ENCODE data around the gene DAO. TPM values are rescaled to one million over a fixed set of nuclear protein-coding genes. Genes with fewer than 3 reads are reported as not detected.
"Not testable (repeated sequence)": the region's sequence is repeated elsewhere in the genome, so short reads cannot be mapped to it uniquely, and the experiment has no call there.

DAO gene
- total RNA-seq, 2 experiments from 2014 or later = not detected

GRCh38 chr12:108865169-108865568, 14.7 kb upstream of the DAO start:
- TF ChIP-seq EZH2phosphoT487 (IDR thresholded peaks at IDR 0.05; ENCODE audit: borderline replicate concordance, low read depth, low read length) = no peak
- intact Hi-C loops (cut with micrococcal nuclease; ENCODE audit: unreplicated experiment) = no loop called here
- POLR2A ChIA-PET = no interaction called here
- Histone ChIP-seq H3K4me3 (ENCODE audit: low read depth, low read length, poor library complexity, severe bottlenecking) (no peak overlapping the region), H3K4me2 (ENCODE audit: low read length) (no peak overlapping the region), H3K79me2 (ENCODE audit: insufficient read depth, low read depth, low read length) (no peaks in the 10 kb centered on the region), H3K4me1 (ENCODE audit: insufficient read depth, low read length, poor library complexity, severe bottlenecking) (peaks cover 21% of the 10 kb centered on the region), H3K9me3 (ENCODE audit: low read length) (no peaks in the 10 kb centered on the region), H3K36me3 (ENCODE audit: insufficient read depth, low read length) (no peaks in the 10 kb centered on the region), H3K27ac (ENCODE audit: low read depth, low read length, poor library complexity, severe bottlenecking) (no peak overlapping the region), H2AFZ (ENCODE audit: low read length) (no peak overlapping the region), H4K20me1 (ENCODE audit: insufficient read depth, low read length) (no peaks in the 10 kb centered on the region), H3K9me2 (ENCODE audit: insufficient read depth, low read length) (no peaks in the 10 kb centered on the region)
- BruUV-seq (replicated peaks) = no TSS peak
- CTCF ChIA-PET (ENCODE audit: unreplicated experiment) = no interaction called here
- DNase-seq (ENCODE audit: low spot score) = no peak

GRCh38 chr12:108866083-108866482, 13.8 kb upstream of the DAO start:
- H3K36me3 ChIP-seq (ENCODE audit: insufficient read depth, low read length); CTCF ChIA-PET (ENCODE audit: unreplicated experiment); H3K4me2 ChIP-seq (ENCODE audit: low read length); H3K9me3 ChIP-seq (ENCODE audit: low read length); H3K4me3 ChIP-seq (ENCODE audit: low read depth, low read length, poor library complexity, severe bottlenecking); DNase-seq (ENCODE audit: low spot score); POLR2A ChIA-PET; H2AFZ ChIP-seq (ENCODE audit: low read length); BruUV-seq (replicated peaks); H3K27ac ChIP-seq (ENCODE audit: low read depth, low read length, poor library complexity, severe bottlenecking); H3K9me2 ChIP-seq (ENCODE audit: insufficient read depth, low read length); H3K79me2 ChIP-seq (ENCODE audit: insufficient read depth, low read depth, low read length); H4K20me1 ChIP-seq (ENCODE audit: insufficient read depth, low read length); intact Hi-C loops (cut with micrococcal nuclease; ENCODE audit: unreplicated experiment): not testable (repeated sequence)
- H3K4me1 ChIP-seq (ENCODE audit: insufficient read depth, low read length, poor library complexity, severe bottlenecking) = peaks cover 14% of the 10 kb centered on the region

GRCh38 chr12:108868781-108869180, 11.1 kb upstream of the DAO start:
- H3K4me2 ChIP-seq (ENCODE audit: low read length) = no peak overlapping the region
- H3K36me3 ChIP-seq (ENCODE audit: insufficient read depth, low read length) = no peaks in the 10 kb centered on the region
- POLR2A ChIA-PET = interaction anchor here (0.6 to 0.7 kb wide), 2 partner anchors 12 to 135 kb away, joined by 3 to 4 read pairs; partner anchors contain the start of gene SSH1
- H3K9me2 ChIP-seq (ENCODE audit: insufficient read depth, low read length) = no peaks in the 10 kb centered on the region
- no peak overlapping the region for H3K4me3 ChIP-seq (ENCODE audit: low read depth, low read length, poor library complexity, severe bottlenecking)
- no peaks in the 10 kb centered on the region for H3K79me2 ChIP-seq (ENCODE audit: insufficient read depth, low read depth, low read length)
- no peak for TF ChIP-seq CTCF (conservative IDR thresholded peaks at IDR 0.05; ENCODE audit: low read length)
- TF ChIP-seq EZH2phosphoT487 (IDR thresholded peaks at IDR 0.05; ENCODE audit: borderline replicate concordance, low read depth, low read length) = no peak
- CTCF ChIA-PET (ENCODE audit: unreplicated experiment) = no interaction called here
- no peak overlapping the region for H2AFZ ChIP-seq (ENCODE audit: low read length)
- intact Hi-C loops (cut with micrococcal nuclease; ENCODE audit: unreplicated experiment) = no loop called here
- H4K20me1 ChIP-seq (ENCODE audit: insufficient read depth, low read length) = no peaks in the 10 kb centered on the region
- no peaks in the 10 kb centered on the region for H3K9me3 ChIP-seq (ENCODE audit: low read length)
- BruUV-seq (replicated peaks) = no TSS peak
- peaks cover 4% of the 10 kb centered on the region for H3K4me1 ChIP-seq (ENCODE audit: insufficient read depth, low read length, poor library complexity, severe bottlenecking)
- H3K27ac ChIP-seq (ENCODE audit: low read depth, low read length, poor library complexity, severe bottlenecking) = no peak overlapping the region
- no peak for DNase-seq (ENCODE audit: low spot score)

GRCh38 chr12:108875280-108875679, 4.6 kb upstream of the DAO start:
- ChIA-PET POLR2A (interaction anchor here (0.6 to 1.3 kb wide), 2 partner anchors 17 to 225 kb away, joined by 3 read pairs; no protein-coding TSS in a partner anchor), CTCF (ENCODE audit: unreplicated experiment) (no interaction called here)
- intact Hi-C loops (cut with micrococcal nuclease; ENCODE audit: unreplicated experiment) = no loop called here
- Histone ChIP-seq H3K4me2 (ENCODE audit: low read length) (no peak overlapping the region), H3K4me3 (ENCODE audit: low read depth, low read length, poor library complexity, severe bottlenecking) (no peak overlapping the region), H3K36me3 (ENCODE audit: insufficient read depth, low read length) (no peaks in the 10 kb centered on the region), H3K9me3 (ENCODE audit: low read length) (no peaks in the 10 kb centered on the region), H4K20me1 (ENCODE audit: insufficient read depth, low read length) (no peaks in the 10 kb centered on the region), H3K9me2 (ENCODE audit: insufficient read depth, low read length) (no peaks in the 10 kb centered on the region), H3K79me2 (ENCODE audit: insufficient read depth, low read depth, low read length) (no peaks in the 10 kb centered on the region), H3K4me1 (ENCODE audit: insufficient read depth, low read length, poor library complexity, severe bottlenecking) (peaks cover 5% of the 10 kb centered on the region), H3K27ac (ENCODE audit: low read depth, low read length, poor library complexity, severe bottlenecking) (no peak overlapping the region), H2AFZ (ENCODE audit: low read length) (no peak overlapping the region)
- DNase-seq (ENCODE audit: low spot score) = no peak
- TF ChIP-seq EZH2phosphoT487 (IDR thresholded peaks at IDR 0.05; ENCODE audit: borderline replicate concordance, low read depth, low read length) = no peak
- TF ChIP-seq CTCF (conservative IDR thresholded peaks at IDR 0.05; ENCODE audit: low read length) = no peak
- no TSS peak for BruUV-seq (replicated peaks)
